Thyroid gland (tissue), 4 donors: ENCODE results near the gene AP3D1.

ENCODE experiments used
- CTCF ChIP-seq, 6 experiments: fragments of 200-600 bp in 3 of 6; fragments of 450-650 bp in 3 of 6; sonication (generic) in 3 of 6; IDR thresholded peaks; one replicate each; pipeline ENCODE4 v1.5.1; 2016 to 2019; ENCODE audit warnings: antibody characterized with exemption in 6 of 6, mild to moderate bottlenecking in 2 of 6, inconsistent platforms in 1 of 6, moderate library complexity in 1 of 6
- POLR2A ChIP-seq, 2 donors: fragments of 450-650 bp; IDR thresholded peaks; one replicate each; pipeline ENCODE4 v1.6.1; 2017; ENCODE audit warnings: antibody characterized with exemption in 2 of 2, mild to moderate bottlenecking in 2 of 2, moderate library complexity in 1 of 2

DNA sequence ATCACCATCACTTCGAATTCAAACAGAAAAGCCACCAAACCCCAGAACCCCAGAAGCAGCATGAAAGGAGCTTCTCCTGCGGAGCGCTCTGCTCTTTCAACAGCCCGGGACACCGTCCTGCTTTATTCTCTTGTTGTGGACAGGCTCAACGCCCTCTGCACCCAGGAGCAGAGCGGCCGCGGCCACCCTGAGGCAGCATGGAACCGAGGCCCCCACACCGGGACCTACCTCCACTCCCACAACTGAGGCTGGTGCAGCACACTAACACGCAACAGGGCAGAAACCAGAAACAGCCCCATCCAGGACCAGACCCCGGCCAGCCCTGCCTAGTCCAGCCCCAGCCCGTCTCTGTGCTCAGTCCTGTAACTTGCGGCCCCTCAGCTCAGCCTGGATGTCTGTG is 7.2 kb downstream of the AP3D1 start:
- TF ChIP-seq CTCF (IDR thresholded peaks at IDR 0.05) = no peak
- no peak for TF ChIP-seq POLR2A (IDR thresholded peaks at IDR 0.05)
